ENCODE measurements around the gene CLMP. TPM values are rescaled to one million over a fixed set of nuclear protein-coding genes. Genes with fewer than 3 reads are reported as not detected.

Gene CLMP
- total and polyA plus RNA-seq, 4 donors, result 5.2 to 22.9 (median 12.3) TPM

GRCh38 chr11:123235656-123236261, 40.7 kb upstream of the CLMP start:
- Histone ChIP-seq H3K9me3 (ENCODE audit: control insufficient read depth in 4 of 4, insufficient read depth in 3 of 4, low read length in 3 of 4) (no peaks in the 10 kb centered on the region), H3K27me3 (ENCODE audit: control insufficient read depth in 3 of 3, insufficient read depth in 3 of 3, low read length in 2 of 3) (no peaks in the 10 kb centered on the region), H3K36me3 (ENCODE audit: control insufficient read depth in 4 of 4, insufficient read depth in 4 of 4, low read length in 4 of 4) (no peaks in the 10 kb centered on the region), H3K9ac (ENCODE audit: insufficient read depth in 1 of 2, low read length in 2 of 2) (no peak overlapping the region), H3K4me1 (ENCODE audit: control insufficient read depth in 5 of 5, insufficient read depth in 5 of 5, low read length in 5 of 5) (peaks cover 0 to 21% (median 4%) of the 10 kb centered on the region in 5 donors), H3K4me3 (no peak overlapping the region), H3K27ac (ENCODE audit: low read depth in 1 of 2, low read length in 1 of 2) (no peak overlapping the region)
- TF ChIP-seq CTCF (IDR thresholded peaks at IDR 0.05; ENCODE audit: control extremely low read depth, extremely low read depth), result no peak
- ATAC-seq (ENCODE audit: insufficient read depth, low FRiP score) (no peak), DNase-seq (peak; percentile 42 to 77 (median 76))
- 60 to 82% methylated on average over 12 of the region's 12 CpGs for WGBS, 2 donors

GRCh38 chr11:123235117-123235655, 40.1 kb upstream of the CLMP start:
- Histone ChIP-seq H3K36me3 (ENCODE audit: control insufficient read depth in 4 of 4, insufficient read depth in 4 of 4, low read length in 4 of 4) (no peaks in the 10 kb centered on the region), H3K9ac (ENCODE audit: insufficient read depth in 1 of 2, low read length in 2 of 2) (no peak overlapping the region), H3K27ac (ENCODE audit: low read depth in 1 of 2, low read length in 1 of 2) (no peak overlapping the region), H3K9me3 (ENCODE audit: control insufficient read depth in 4 of 4, insufficient read depth in 3 of 4, low read length in 3 of 4) (no peaks in the 10 kb centered on the region), H3K4me1 (ENCODE audit: control insufficient read depth in 5 of 5, insufficient read depth in 5 of 5, low read length in 5 of 5) (peaks cover 0 to 21% (median 4%) of the 10 kb centered on the region in 5 donors), H3K4me3 (no peak overlapping the region), H3K27me3 (ENCODE audit: control insufficient read depth in 3 of 3, insufficient read depth in 3 of 3, low read length in 2 of 3) (no peaks in the 10 kb centered on the region)
- no peak for ATAC-seq (ENCODE audit: insufficient read depth, low FRiP score)
- 64 to 65% methylated on average over 12 of the region's 12 CpGs for WGBS, 2 donors
- TF ChIP-seq CTCF (IDR thresholded peaks at IDR 0.05; ENCODE audit: control extremely low read depth, extremely low read depth), result no peak
- peak; percentile 35 to 43 (median 40) for DNase-seq

GRCh38 chr11:123233975-123234334, 38.9 kb upstream of the CLMP start:
- Histone ChIP-seq H3K4me3 (no peak overlapping the region), H3K27ac (ENCODE audit: low read depth in 1 of 2, low read length in 1 of 2) (no peak overlapping the region), H3K9ac (ENCODE audit: insufficient read depth in 1 of 2, low read length in 2 of 2) (no peak overlapping the region), H3K36me3 (ENCODE audit: control insufficient read depth in 4 of 4, insufficient read depth in 4 of 4, low read length in 4 of 4) (no peaks in the 10 kb centered on the region), H3K27me3 (ENCODE audit: control insufficient read depth in 3 of 3, insufficient read depth in 3 of 3, low read length in 2 of 3) (no peaks in the 10 kb centered on the region), H3K4me1 (ENCODE audit: control insufficient read depth in 5 of 5, insufficient read depth in 5 of 5, low read length in 5 of 5) (peaks cover 0 to 21% (median 4%) of the 10 kb centered on the region in 5 donors), H3K9me3 (ENCODE audit: control insufficient read depth in 4 of 4, insufficient read depth in 3 of 4, low read length in 3 of 4) (no peaks in the 10 kb centered on the region)
- DNase-seq (no peak), ATAC-seq (ENCODE audit: insufficient read depth, low FRiP score) (no peak)
- TF ChIP-seq CTCF (IDR thresholded peaks at IDR 0.05; ENCODE audit: control extremely low read depth, extremely low read depth), result no peak
- WGBS, 2 donors, result 47 to 63% methylated on average over 3 of the region's 3 CpGs
